IMR-90 (cell line): ENCODE measurements around the gene LMX1A.

ENCODE experiments used
- BHLHE40 ChIP-seq: fragments of 150-350 bp; IDR thresholded peaks from 2 replicates; pipeline ENCODE4 v1.6.1; 2016; ENCODE audit warnings: mild to moderate bottlenecking, low read depth, low read length
- CEBPB ChIP-seq: IDR thresholded peaks from 2 replicates; pipeline ENCODE4 v1.6.1; 2012; ENCODE audit warnings: low read depth, low read length, improper control_type of control experiment
- CTCF ChIP-seq: conservative IDR thresholded peaks from 2 replicates; pipeline ENCODE4 v1.5.1; 2012; ENCODE audit warnings: mild to moderate bottlenecking, low read depth, low read length, improper control_type of control experiment
- ELK1 ChIP-seq: fragments of 150-350 bp; IDR thresholded peaks from 2 replicates; pipeline ENCODE4 v1.6.1; 2016; ENCODE audit warnings: low read depth, mild to moderate bottlenecking, low read length, moderate library complexity, borderline replicate concordance
- FOS ChIP-seq: fragments of 150-350 bp; IDR thresholded peaks from 2 replicates; pipeline ENCODE4 v1.6.1; 2016; ENCODE audit warnings: low read depth, low read length
- MAFK ChIP-seq: IDR thresholded peaks from 2 replicates; pipeline ENCODE4 v1.6.1; 2012; ENCODE audit warnings: low read depth, low read length, improper control_type of control experiment
- MAZ ChIP-seq: IDR thresholded peaks from 2 replicates; pipeline ENCODE4 v1.6.1; 2012; ENCODE audit warnings: low read depth, mild to moderate bottlenecking, low read length, improper control_type of control experiment, moderate library complexity, borderline replicate concordance
- MXI1 ChIP-seq: IDR thresholded peaks from 2 replicates; pipeline ENCODE4 v1.6.1; 2012; ENCODE audit warnings: low read depth, mild to moderate bottlenecking, low read length, moderate library complexity, borderline replicate concordance
- POLR2A ChIP-seq: IDR thresholded peaks from 2 replicates; pipeline ENCODE4 v1.6.1; 2012; ENCODE audit warnings: mild to moderate bottlenecking, low read depth, low read length
- RAD21 ChIP-seq: IDR thresholded peaks from 2 replicates; pipeline ENCODE4 v1.6.1; 2012; ENCODE audit warnings: low read length, improper control_type of control experiment
- RCOR1 ChIP-seq: IDR thresholded peaks from 2 replicates; pipeline ENCODE4 v1.6.1; 2012; ENCODE audit warnings: mild to moderate bottlenecking, low read length, improper control_type of control experiment; ENCODE audit not compliant: insufficient replicate concordance
- RFX5 ChIP-seq: IDR thresholded peaks from 2 replicates; pipeline ENCODE4 v1.8.0; 2012; ENCODE audit warnings: low read depth, mild to moderate bottlenecking, low read length, moderate library complexity
- SMC3 ChIP-seq: fragments of 150-350 bp; IDR thresholded peaks from 2 replicates; pipeline ENCODE4 v1.6.1; 2016; ENCODE audit warnings: low read depth, mild to moderate bottlenecking, antibody characterized with exemption, low read length, moderate library complexity
- USF2 ChIP-seq: fragments of 150-350 bp; IDR thresholded peaks from 2 replicates; pipeline ENCODE4 v1.6.1; 2017; ENCODE audit warnings: mild to moderate bottlenecking, antibody characterized with exemption, low read length, low read depth

- TF ChIP-seq CTCF (no peak), POLR2A (no peak), ELK1 (no peak), CEBPB (no peak), MXI1 (no peak), MAZ (no peak), USF2 (no peak), BHLHE40 (no peak), RFX5 (no peak), RAD21 (no peak), RCOR1 (no peak), MAFK (no peak), FOS (no peak), SMC3 (no peak)
These were observed 120.7 kb downstream of the LMX1A start for GRCh38 chr1:165235777-165236291.
